Testis (tissue), 3 donors: Measurements from ENCODE around the gene CYB5R4. TPM values are rescaled to one million over a fixed set of nuclear protein-coding genes. Genes with fewer than 3 reads are reported as not detected.

Source experiments
- DNase-seq: peaks from one replicate; pipeline ENCODE4 v3.0.0-alpha.2; 2019
- H3K27ac ChIP-seq, 2 donors: fragments of 200-600 bp; sonication (generic); one replicate each; pipeline ENCODE4 v1.5.1; 2019
- H3K27me3 ChIP-seq: fragments of 200-600 bp; sonication (generic); one replicate; pipeline ENCODE4 v1.5.1; 2019
- H3K36me3 ChIP-seq: fragments of 200-600 bp; sonication (generic); one replicate; pipeline ENCODE4 v1.5.1; 2017; ENCODE audit warnings: low read depth; ENCODE audit errors: missing control alignments
- H3K4me1 ChIP-seq: fragments of 200-600 bp; sonication (generic); one replicate; pipeline ENCODE4 v1.5.1; 2019
- H3K4me3 ChIP-seq, 2 donors: fragments of 200-600 bp; sonication (generic); one replicate each; pipeline ENCODE4 v1.5.1; 2017 to 2019
- H3K9me3 ChIP-seq: fragments of 200-600 bp; sonication (generic); one replicate; pipeline ENCODE4 v1.5.1; 2017
- POLR2A ChIP-seq: fragments of 450-650 bp; IDR thresholded peaks from one replicate; pipeline ENCODE4 v1.6.1; 2017; ENCODE audit warnings: antibody characterized with exemption, mild to moderate bottlenecking, moderate library complexity
- WGBS, 2 donors: methylation state at CpG; one replicate each; pipeline ENCODE4 v1.1.5; 2018; 5-methylcytosine and 5-hydroxymethylcytosine counted together
- intact Hi-C: fragments of 100-400 bp; cut with DNase I; formaldehyde crosslinking; loops from one replicate; pipeline ENCODE4 v1.15.1; 2023; ENCODE audit warnings: low total_unique reads
- polyA plus RNA-seq: library from polyadenylated mRNA; stranded (reverse); fragments of 350-450 nt; fragmentation: Illumina TruSeq; extraction: RNeasy Lipid Tissue Mini Kit (QIAGEN cat#74804); gene quantifications from one replicate; pipeline ENCODE4 v1.2.3, GENCODE V29; 2014; ENCODE audit warnings: low read depth, low replicate concordance; ENCODE audit not compliant: insufficient read depth
- total RNA-seq, 2 donors: library from RNA; depleted of rRNA; stranded (reverse); fragments of >200 nt; gene quantifications; one replicate each; pipeline ENCODE4 v1.2.3, GENCODE V29; 2016
- TF ChIP-seq, protein P1 (sequence below), 3 experiments: fragments of 450-650 bp in 2 of 3; fragments of 200-600 bp in 1 of 3; sonication (generic) in 1 of 3; IDR thresholded peaks; one replicate each; pipeline ENCODE4 v1.5.1; 2016 to 2019; ENCODE audit warnings: antibody characterized with exemption in 3 of 3, mild to moderate bottlenecking in 2 of 3, moderate library complexity in 1 of 3

The CYB5R4 gene
- total and polyA plus RNA-seq, 3 donors from 2014 or later, result 18.2 to 53.5 (median 20.5) TPM

GRCh38 chr6:83911278-83911677 is 51.8 kb downstream of the CYB5R4 start:
- Histone ChIP-seq H3K27me3 (no peaks in the 10 kb centered on the region), H3K4me1 (no peaks in the 10 kb centered on the region), H3K27ac (no peak overlapping the region), H3K4me3 (no peak overlapping the region), H3K36me3 (no peaks in the 10 kb centered on the region), H3K9me3 (no peaks in the 10 kb centered on the region)
- TF ChIP-seq, protein P1, sequence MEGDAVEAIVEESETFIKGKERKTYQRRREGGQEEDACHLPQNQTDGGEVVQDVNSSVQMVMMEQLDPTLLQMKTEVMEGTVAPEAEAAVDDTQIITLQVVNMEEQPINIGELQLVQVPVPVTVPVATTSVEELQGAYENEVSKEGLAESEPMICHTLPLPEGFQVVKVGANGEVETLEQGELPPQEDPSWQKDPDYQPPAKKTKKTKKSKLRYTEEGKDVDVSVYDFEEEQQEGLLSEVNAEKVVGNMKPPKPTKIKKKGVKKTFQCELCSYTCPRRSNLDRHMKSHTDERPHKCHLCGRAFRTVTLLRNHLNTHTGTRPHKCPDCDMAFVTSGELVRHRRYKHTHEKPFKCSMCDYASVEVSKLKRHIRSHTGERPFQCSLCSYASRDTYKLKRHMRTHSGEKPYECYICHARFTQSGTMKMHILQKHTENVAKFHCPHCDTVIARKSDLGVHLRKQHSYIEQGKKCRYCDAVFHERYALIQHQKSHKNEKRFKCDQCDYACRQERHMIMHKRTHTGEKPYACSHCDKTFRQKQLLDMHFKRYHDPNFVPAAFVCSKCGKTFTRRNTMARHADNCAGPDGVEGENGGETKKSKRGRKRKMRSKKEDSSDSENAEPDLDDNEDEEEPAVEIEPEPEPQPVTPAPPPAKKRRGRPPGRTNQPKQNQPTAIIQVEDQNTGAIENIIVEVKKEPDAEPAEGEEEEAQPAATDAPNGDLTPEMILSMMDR (IDR thresholded peaks at IDR 0.05), result no peak
- no peak for TF ChIP-seq POLR2A
- intact Hi-C loops, result no loop called here
- no peak for DNase-seq

DNA sequence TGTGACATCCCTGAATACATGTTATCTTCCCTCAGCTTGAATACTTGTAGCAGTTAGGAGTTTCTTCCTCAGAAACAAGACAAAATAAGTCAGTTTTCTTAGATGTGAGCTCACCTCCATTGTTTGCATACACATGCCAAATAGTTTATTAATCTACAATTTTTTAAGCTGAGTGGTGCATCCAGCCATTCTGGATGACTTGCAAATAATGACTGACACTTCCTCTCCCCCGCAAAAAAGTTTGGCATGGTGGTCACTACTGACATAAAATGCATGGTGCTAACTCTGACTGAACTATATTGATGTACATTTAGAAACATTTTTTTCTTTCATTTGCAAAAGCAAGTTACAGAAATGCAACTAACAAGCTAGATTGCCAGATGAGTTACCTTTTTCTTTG is 55.5 kb downstream of the CYB5R4 start:
- Histone ChIP-seq H3K4me1 (no peaks in the 10 kb centered on the region), H3K9me3 (no peaks in the 10 kb centered on the region), H3K27me3 (no peaks in the 10 kb centered on the region), H3K27ac (no peak overlapping the region), H3K4me3 (no peak overlapping the region), H3K36me3 (no peaks in the 10 kb centered on the region)
- intact Hi-C loops, result no loop called here
- WGBS, 2 donors, result 81 to 84% methylated on average over 1 of the region's 1 CpG
- DNase-seq, result no peak
- TF ChIP-seq, protein P1 (IDR thresholded peaks at IDR 0.05), result no peak
- TF ChIP-seq POLR2A, result no peak

- DNase-seq, result no peak
- no peak for TF ChIP-seq POLR2A
- TF ChIP-seq, protein P1 (IDR thresholded peaks at IDR 0.05), result no peak
- H3K27me3 ChIP-seq, result no peaks in the 10 kb centered on the region
- no peaks in the 10 kb centered on the region for H3K9me3 ChIP-seq
- no peak overlapping the region for H3K4me3 ChIP-seq
- no peaks in the 10 kb centered on the region for H3K4me1 ChIP-seq
- no peak overlapping the region for H3K27ac ChIP-seq
- no peaks in the 10 kb centered on the region for H3K36me3 ChIP-seq
- intact Hi-C loops, result no loop called here
These were observed 57.5 kb downstream of the CYB5R4 start for GRCh38 chr6:83917001-83917400.

- no peak for DNase-seq
- no peak overlapping the region for H3K27ac ChIP-seq
- intact Hi-C loops, result no loop called here
- no peak overlapping the region for H3K4me3 ChIP-seq
- WGBS, 2 donors, result 92 to 96% methylated on average over 1 of the region's 1 CpG
- H3K4me1 ChIP-seq, result no peaks in the 10 kb centered on the region
- H3K27me3 ChIP-seq, result no peaks in the 10 kb centered on the region
- no peak for TF ChIP-seq POLR2A
- TF ChIP-seq, protein P1 (IDR thresholded peaks at IDR 0.05), result no peak
- H3K9me3 ChIP-seq, result no peaks in the 10 kb centered on the region
- no peaks in the 10 kb centered on the region for H3K36me3 ChIP-seq
These were observed 60.5 kb downstream of the CYB5R4 start for GRCh38 chr6:83920017-83920416.

DNA sequence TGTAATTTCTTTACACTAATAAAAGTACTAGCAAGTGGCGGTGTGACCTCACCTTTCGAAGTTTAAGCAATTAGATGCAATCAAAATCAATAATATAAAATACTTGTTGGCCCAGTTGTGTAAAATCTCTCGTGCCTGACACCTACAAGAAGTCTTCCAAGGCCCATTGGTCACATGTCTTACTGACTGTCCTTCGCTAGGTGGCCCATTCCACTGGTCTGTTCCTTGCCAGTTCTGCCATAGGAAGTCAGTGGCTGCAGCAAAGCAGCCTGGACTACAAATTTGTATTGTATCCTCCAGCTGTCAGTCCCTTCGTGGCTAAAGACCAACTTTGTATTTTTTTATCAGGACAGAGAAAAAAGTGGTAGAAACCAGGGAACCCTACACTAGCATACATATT is 61.8 kb downstream of the CYB5R4 start:
- H3K9me3 ChIP-seq, result no peaks in the 10 kb centered on the region
- TF ChIP-seq, protein P1 (IDR thresholded peaks at IDR 0.05), result no peak
- TF ChIP-seq POLR2A, result no peak
- H3K4me3 ChIP-seq, result no peak overlapping the region
- DNase-seq, result no peak
- intact Hi-C loops, result no loop called here
- no peaks in the 10 kb centered on the region for H3K27me3 ChIP-seq
- H3K27ac ChIP-seq, result no peak overlapping the region
- H3K4me1 ChIP-seq, result no peaks in the 10 kb centered on the region
- no peaks in the 10 kb centered on the region for H3K36me3 ChIP-seq
- WGBS, 2 donors, result 91 to 93% methylated on average over 5 of the region's 5 CpGs
